HCT116 (cell line): ENCODE results near the gene HDAC8. TPM values are rescaled to one million over a fixed set of nuclear protein-coding genes. Genes with fewer than 3 reads are reported as not detected.
"Not testable (repeated sequence)": the region's sequence is repeated elsewhere in the genome, so short reads cannot be mapped to it uniquely, and the experiment has no call there.

Source experiments
- ATAC-seq: fragments of 200-7000 bp; cut with Tn5 transposase; 2 replicates; pipeline ENCODE4 v1.9.1; 2020; ENCODE audit warnings: mild to moderate bottlenecking, moderate library complexity
- BruUV-seq: library from RNA; stranded (reverse); fragments of 400-500 nt; replicated peaks from 2 replicates; lab custom pipeline; 2021; lab: Mats Ljungman, UMichigan
- CTCF ChIA-PET: fragments of 300-600 bp; sonication (Branson Sonifier 250); formaldehyde crosslinking; loops from one replicate; lab custom pipeline; 2021; ENCODE audit warnings: antibody characterized with exemption; lab: Charles Lee
- POLR2A ChIA-PET: fragments of 300-600, 350-600 bp; sonication (Branson Sonifier 250); formaldehyde crosslinking; loops from one replicate; lab custom pipeline; 2021; ENCODE audit warnings: antibody characterized with exemption; lab: Charles Lee
- RAD21 ChIA-PET, 2 experiments: fragments of 300-600 bp; sonication (Branson Sonifier 250); formaldehyde crosslinking; loops; one replicate each; lab custom pipeline; 2023; ENCODE audit warnings: low total read pairs in 2 of 2; ENCODE audit not compliant: uncharacterized antibody in 2 of 2, unreplicated experiment in 2 of 2, low non-redundant PET in 1 of 2; lab: Charles Lee
- DNase-seq: peaks from one replicate; pipeline ENCODE4 v3.0.0-alpha.2; 2010; ENCODE audit warnings: low read depth, low spot score
- H2AFZ ChIP-seq: fragments of 200-600 bp; shearing (Covaris generic), sonication (generic); 2 replicates; pipeline ENCODE4 v1.6.1; 2017; ENCODE audit warnings: low read depth, mixed run types, mixed read lengths, antibody characterized with exemption, low read length; ENCODE audit not compliant: poor library complexity, severe bottlenecking
- H3K27ac ChIP-seq: 2 replicates; pipeline ENCODE4 v1.5.1; 2012; ENCODE audit warnings: low read depth, low read length
- H3K27me3 ChIP-seq: fragments of 200-600 bp; sonication (generic); 2 replicates; pipeline ENCODE4 v1.6.1; 2016; ENCODE audit warnings: mixed run types, low read length, mixed read lengths; ENCODE audit not compliant: insufficient read depth
- H3K36me3 ChIP-seq, 2 experiments: fragments of 200-500 bp in 1 of 2; fragments of 200-600 bp in 1 of 2; sonication (Bioruptor generic) in 1 of 2; sonication (generic) in 1 of 2; 2 replicates each; pipeline versions ENCODE4 v1.5.1 to v1.6.1; 2014 to 2016; ENCODE audit warnings: low read length in 2 of 2, inconsistent platforms in 1 of 2, mixed read lengths in 1 of 2, mixed run types in 1 of 2; ENCODE audit not compliant: insufficient read depth in 2 of 2, control insufficient read depth in 1 of 2
- H3K4me1 ChIP-seq, 2 experiments: fragments of 200-600 bp in 1 of 2; sonication (generic) in 1 of 2; 2 replicates each; pipeline versions ENCODE4 v1.5.1 to v1.6.1; 2012 to 2017; ENCODE audit warnings: low read length in 2 of 2, inconsistent platforms in 1 of 2, mild to moderate bottlenecking in 1 of 2, mixed read lengths in 1 of 2, mixed run types in 1 of 2, moderate library complexity in 1 of 2; ENCODE audit not compliant: insufficient read depth in 2 of 2, control insufficient read depth in 1 of 2
- H3K4me2 ChIP-seq: fragments of 200-600 bp; sonication (generic); 2 replicates; pipeline ENCODE4 v1.6.1; 2017; ENCODE audit warnings: mixed run types, low read length, mixed read lengths
- H3K4me3 ChIP-seq, 2 experiments: fragments of 200-600 bp in 1 of 2; sonication (generic) in 1 of 2; replicated peaks in 1 of 2; 2 replicates each; pipeline ENCODE4 v1.5.1; 2011 to 2016; ENCODE audit warnings: low read length in 2 of 2, control low read depth in 1 of 2, low read depth in 1 of 2, mild to moderate bottlenecking in 1 of 2, mixed read lengths in 1 of 2, mixed run types in 1 of 2
- H3K79me2 ChIP-seq: fragments of 200-600 bp; sonication (generic); 2 replicates; pipeline ENCODE4 v1.6.1; 2017; ENCODE audit warnings: mild to moderate bottlenecking, mixed run types, low read length, moderate library complexity, mixed read lengths; ENCODE audit not compliant: insufficient read depth
- H3K9ac ChIP-seq: fragments of 200-600 bp; sonication (generic); 2 replicates; pipeline ENCODE4 v1.6.1; 2016; ENCODE audit warnings: low read length, mixed read lengths
- H3K9me2 ChIP-seq: fragments of 200-600 bp; sonication (generic), shearing (Covaris generic); 2 replicates; pipeline ENCODE4 v1.6.1; 2017; ENCODE audit warnings: mixed run types, mild to moderate bottlenecking, moderate library complexity; ENCODE audit not compliant: insufficient read depth
- H3K9me3 ChIP-seq, 2 experiments: fragments of 200-500 bp in 1 of 2; fragments of 200-600 bp in 1 of 2; sonication (Bioruptor generic) in 1 of 2; sonication (generic) in 1 of 2; 2 replicates each; pipeline ENCODE4 v1.6.1; 2014 to 2017; ENCODE audit warnings: low read length in 2 of 2, mixed read lengths in 2 of 2, inconsistent platforms in 1 of 2, low read depth in 1 of 2, mild to moderate bottlenecking in 1 of 2, mixed run types in 1 of 2, moderate library complexity in 1 of 2; ENCODE audit not compliant: control insufficient read depth in 1 of 2, insufficient read depth in 1 of 2
- H4K20me1 ChIP-seq: fragments of 200-600 bp; sonication (generic), shearing (Covaris generic); 2 replicates; pipeline ENCODE4 v1.6.1; 2017; ENCODE audit warnings: mixed run types, mild to moderate bottlenecking, moderate library complexity; ENCODE audit not compliant: insufficient read depth
- ELF1 ChIP-seq: IDR thresholded peaks from 2 replicates; pipeline ENCODE4 v1.6.1; 2012; ENCODE audit warnings: low read depth, borderline replicate concordance
- EZH2 ChIP-seq: fragments of 200-600 bp; sonication (generic); IDR thresholded peaks from 2 replicates; pipeline ENCODE4 v1.6.1; 2017; ENCODE audit warnings: antibody characterized with exemption, mixed run types
- FOSL1 ChIP-seq: IDR thresholded peaks from 2 replicates; pipeline ENCODE4 v1.6.1; 2012; ENCODE audit warnings: low read depth
- TCF7L2 ChIP-seq: IDR thresholded peaks from 2 replicates; pipeline ENCODE4 v1.7.0; 2011; ENCODE audit warnings: borderline replicate concordance, inconsistent platforms; ENCODE audit not compliant: insufficient read depth, insufficient read length; ENCODE audit errors: extremely low read depth
- YY1 ChIP-seq: IDR thresholded peaks from 2 replicates; pipeline ENCODE4 v1.6.1; 2011; ENCODE audit warnings: low read length, low read depth, moderate library complexity, mild to moderate bottlenecking; ENCODE audit not compliant: insufficient replicate concordance; ENCODE audit errors: extremely low read depth
- intact Hi-C: fragments of 100-400 bp; cut with micrococcal nuclease; formaldehyde crosslinking; loops from 2 replicates; pipeline ENCODE4 v1.10.0; 2022
- total RNA-seq: library from RNA; stranded (reverse); gene quantifications from one replicate; pipeline ENCODE4 v1.2.1, GENCODE V29; 2021; ENCODE audit not compliant: unreplicated experiment

HDAC8 gene
- total RNA-seq, 1 experiment from 2014 or later = 24.1 TPM

DNA sequence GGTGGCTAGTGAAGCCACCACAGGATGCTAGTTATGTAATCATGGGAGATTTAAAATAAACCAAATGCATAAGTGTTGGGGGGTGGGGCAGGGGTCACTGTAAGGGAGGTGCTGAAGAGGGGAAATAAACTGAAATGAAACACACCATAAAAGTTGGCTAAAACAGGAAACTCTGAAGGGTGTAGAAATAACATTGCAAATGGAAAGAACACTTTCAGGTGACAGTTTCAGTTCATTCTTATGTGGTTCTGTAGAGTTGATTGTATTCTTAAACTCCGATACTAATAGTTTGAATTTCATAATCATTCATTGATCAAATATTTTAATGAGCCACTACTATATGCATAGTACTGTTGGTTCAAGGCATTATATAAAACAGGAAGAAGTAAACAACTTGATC, 80.1 kb downstream of the HDAC8 start:
- Histone ChIP-seq H3K9ac (no peak overlapping the region), H3K79me2 (no peaks in the 10 kb centered on the region), H3K36me3 (no peaks in the 10 kb centered on the region), H3K27ac (no peak overlapping the region), H3K9me3 (no peaks in the 10 kb centered on the region), H3K4me2 (no peak overlapping the region), H3K4me3 (no peak overlapping the region), H3K9me2 (no peaks in the 10 kb centered on the region), H3K4me1 (no peaks in the 10 kb centered on the region), H4K20me1 (no peaks in the 10 kb centered on the region), H2AFZ (no peak overlapping the region), H3K27me3 (no peaks in the 10 kb centered on the region)
- intact Hi-C loops = no loop called here
- no peak for DNase-seq
- no peak for TF ChIP-seq TCF7L2
- no peak for TF ChIP-seq EZH2
- ChIA-PET RAD21 (no interaction called here), POLR2A (no interaction called here), CTCF (no interaction called here)
- no TSS peak for BruUV-seq
- no peak for ATAC-seq

DNA sequence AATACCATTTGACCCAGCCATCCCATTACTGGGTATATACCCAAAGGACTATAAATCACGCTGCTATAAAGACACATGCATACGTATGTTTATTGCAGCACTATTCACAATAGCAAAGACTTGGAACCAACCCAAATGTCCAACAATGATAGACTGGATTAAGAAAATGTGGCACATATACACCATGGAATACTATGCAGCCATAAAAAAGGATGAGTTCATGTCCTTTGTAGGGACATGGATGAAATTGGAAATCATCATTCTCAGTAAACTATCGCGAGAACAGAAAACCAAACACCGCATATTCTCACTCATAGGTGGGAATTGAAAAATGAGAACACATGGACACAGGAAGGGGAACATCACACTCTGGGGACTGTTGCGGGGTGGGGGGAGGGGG, 82.4 kb downstream of the HDAC8 start:
- BruUV-seq, H3K9me3 ChIP-seq, RAD21 ChIA-PET, H3K9ac ChIP-seq, H3K27ac ChIP-seq, intact Hi-C loops, H3K4me3 ChIP-seq, H3K27me3 ChIP-seq, H2AFZ ChIP-seq, ATAC-seq, H3K36me3 ChIP-seq, H4K20me1 ChIP-seq, H3K4me2 ChIP-seq, DNase-seq, H3K79me2 ChIP-seq, H3K9me2 ChIP-seq, H3K4me1 ChIP-seq, CTCF ChIA-PET, POLR2A ChIA-PET: not testable (repeated sequence)

- Histone ChIP-seq H4K20me1 (no peaks in the 10 kb centered on the region), H3K27ac (no peak overlapping the region), H3K9me2 (no peaks in the 10 kb centered on the region), H3K79me2 (no peaks in the 10 kb centered on the region), H3K9ac (no peak overlapping the region), H3K27me3 (no peaks in the 10 kb centered on the region)
- DNase-seq (no peak), ATAC-seq (no peak)
- TF ChIP-seq EZH2 (no peak), FOSL1 (no peak), YY1 (no peak), ELF1 (no peak)
- TF ChIP-seq, all 23 proteins: peak for 0
- CTCF ChIA-PET = no interaction called here
- POLR2A ChIA-PET = no interaction called here
- H3K4me3 ChIP-seq = no peak overlapping the region
- RAD21 ChIA-PET = no interaction called here
- H3K9me3 ChIP-seq = no peaks in the 10 kb centered on the region
- H3K4me1 ChIP-seq = no peaks in the 10 kb centered on the region
- intact Hi-C loops = no loop called here
- no peak overlapping the region for H3K4me2 ChIP-seq
- H2AFZ ChIP-seq = no peak overlapping the region
- BruUV-seq = no TSS peak
- no peaks in the 10 kb centered on the region for H3K36me3 ChIP-seq
These were observed 85.0 kb downstream of the HDAC8 start for GRCh38 chrX:72487661-72488060.
